Measurements from ENCODE around the gene DLGAP4. TPM values are rescaled to one million over a fixed set of nuclear protein-coding genes. Genes with fewer than 3 reads are reported as not detected.
A peak's percentile ranks its signal among the peaks of the same experiment; 100 is the strongest.

The DLGAP4 gene
- total and polyA plus RNA-seq, 9 of the 15 experiments (the other 6 are each of a cell fraction or from before 2014, with no cell fraction given) = 0.31 to 34.1 (median 4.5) TPM

GRCh38 chr20:36435592-36436541 is 129.7 kb downstream of the DLGAP4 start (continued):
- no peak for TF ChIP-seq NFIX (CRISPR knock-in tag; IDR thresholded peaks at IDR 0.05; ENCODE audit: low read depth)
- no peak for TF ChIP-seq USF2 (CRISPR knock-in tag; IDR thresholded peaks at IDR 0.05)
- TF ChIP-seq, protein P1, sequence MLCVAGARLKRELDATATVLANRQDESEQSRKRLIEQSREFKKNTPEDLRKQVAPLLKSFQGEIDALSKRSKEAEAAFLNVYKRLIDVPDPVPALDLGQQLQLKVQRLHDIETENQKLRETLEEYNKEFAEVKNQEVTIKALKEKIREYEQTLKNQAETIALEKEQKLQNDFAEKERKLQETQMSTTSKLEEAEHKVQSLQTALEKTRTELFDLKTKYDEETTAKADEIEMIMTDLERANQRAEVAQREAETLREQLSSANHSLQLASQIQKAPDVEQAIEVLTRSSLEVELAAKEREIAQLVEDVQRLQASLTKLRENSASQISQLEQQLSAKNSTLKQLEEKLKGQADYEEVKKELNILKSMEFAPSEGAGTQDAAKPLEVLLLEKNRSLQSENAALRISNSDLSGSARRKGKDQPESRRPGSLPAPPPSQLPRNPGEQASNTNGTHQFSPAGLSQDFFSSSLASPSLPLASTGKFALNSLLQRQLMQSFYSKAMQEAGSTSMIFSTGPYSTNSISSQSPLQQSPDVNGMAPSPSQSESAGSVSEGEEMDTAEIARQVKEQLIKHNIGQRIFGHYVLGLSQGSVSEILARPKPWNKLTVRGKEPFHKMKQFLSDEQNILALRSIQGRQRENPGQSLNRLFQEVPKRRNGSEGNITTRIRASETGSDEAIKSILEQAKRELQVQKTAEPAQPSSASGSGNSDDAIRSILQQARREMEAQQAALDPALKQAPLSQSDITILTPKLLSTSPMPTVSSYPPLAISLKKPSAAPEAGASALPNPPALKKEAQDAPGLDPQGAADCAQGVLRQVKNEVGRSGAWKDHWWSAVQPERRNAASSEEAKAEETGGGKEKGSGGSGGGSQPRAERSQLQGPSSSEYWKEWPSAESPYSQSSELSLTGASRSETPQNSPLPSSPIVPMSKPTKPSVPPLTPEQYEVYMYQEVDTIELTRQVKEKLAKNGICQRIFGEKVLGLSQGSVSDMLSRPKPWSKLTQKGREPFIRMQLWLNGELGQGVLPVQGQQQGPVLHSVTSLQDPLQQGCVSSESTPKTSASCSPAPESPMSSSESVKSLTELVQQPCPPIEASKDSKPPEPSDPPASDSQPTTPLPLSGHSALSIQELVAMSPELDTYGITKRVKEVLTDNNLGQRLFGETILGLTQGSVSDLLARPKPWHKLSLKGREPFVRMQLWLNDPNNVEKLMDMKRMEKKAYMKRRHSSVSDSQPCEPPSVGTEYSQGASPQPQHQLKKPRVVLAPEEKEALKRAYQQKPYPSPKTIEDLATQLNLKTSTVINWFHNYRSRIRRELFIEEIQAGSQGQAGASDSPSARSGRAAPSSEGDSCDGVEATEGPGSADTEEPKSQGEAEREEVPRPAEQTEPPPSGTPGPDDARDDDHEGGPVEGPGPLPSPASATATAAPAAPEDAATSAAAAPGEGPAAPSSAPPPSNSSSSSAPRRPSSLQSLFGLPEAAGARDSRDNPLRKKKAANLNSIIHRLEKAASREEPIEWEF (CRISPR knock-in tag; IDR thresholded peaks at IDR 0.05) = no peak
- TF ChIP-seq MCM7 (IDR thresholded peaks at IDR 0.05) = no peak
- TF ChIP-seq NR2C1 (IDR thresholded peaks at IDR 0.05) = no peak
- no peak for TF ChIP-seq NR2C1 (tag; IDR thresholded peaks at IDR 0.05)
- no peak for TF ChIP-seq ESRRA (IDR thresholded peaks at IDR 0.05; ENCODE audit: borderline replicate concordance, low read depth)
- no peak for TF ChIP-seq FOXM1 (IDR thresholded peaks at IDR 0.05; ENCODE audit: low read depth)
- TF ChIP-seq FOXM1 (CRISPR knock-in tag; IDR thresholded peaks at IDR 0.05; ENCODE audit: low read depth) = no peak
- no peak for TF ChIP-seq ZNF512 (tag; IDR thresholded peaks at IDR 0.05)
- TF ChIP-seq CHD2 (IDR thresholded peaks at IDR 0.05; ENCODE audit: low read depth, low read length) = no peak
- no peak for TF ChIP-seq DACH1 (IDR thresholded peaks at IDR 0.05; ENCODE audit: partially characterized antibody)
- TF ChIP-seq ZNF12 (CRISPR knock-in tag; IDR thresholded peaks at IDR 0.05) = no peak
- TF ChIP-seq JUN (IDR thresholded peaks at IDR 0.05; ENCODE audit: borderline replicate concordance, low read depth, low read length) = no peak
- no peak for TF ChIP-seq JUN (CRISPR knock-in tag; IDR thresholded peaks at IDR 0.05; ENCODE audit: borderline replicate concordance)
- no peak for TF ChIP-seq ZNF717 (CRISPR knock-in tag; IDR thresholded peaks at IDR 0.05)
- TF ChIP-seq CEBPG (CRISPR knock-in tag; IDR thresholded peaks at IDR 0.05) = no peak
- TF ChIP-seq CEBPG (tag; conservative IDR thresholded peaks at IDR 0.05 in 1 of 2, IDR thresholded peaks at IDR 0.05 in 1 of 2) = no peak
- no peak for TF ChIP-seq TEAD1 (CRISPR knock-in tag; IDR thresholded peaks at IDR 0.05)
- no peak for TF ChIP-seq RBM17 (IDR thresholded peaks at IDR 0.05; ENCODE audit: borderline replicate concordance, low read depth, low read length)
- TF ChIP-seq SMAD4 (CRISPR knock-in tag; conservative IDR thresholded peaks at IDR 0.05) = 0 out of 2 replicates have a peak, but pooled peaks have one; percentile 28
- no peak for TF ChIP-seq RUNX1 (IDR thresholded peaks at IDR 0.05; ENCODE audit: low read depth)

All from K562 (cell line).